GM21423 (cell line): ENCODE measurements around the gene PNO1.
"Not testable (repeated sequence)": the region's sequence is repeated elsewhere in the genome, so short reads cannot be mapped to it uniquely, and the experiment has no call there.

Source experiments
- ATAC-seq: cut with Tn5 transposase; IDR thresholded peaks from one replicate; pipeline ENCODE4 v1.9.1; 2021; ENCODE audit warnings: mild to moderate bottlenecking, moderate library complexity; ENCODE audit not compliant: unreplicated experiment

PNO1 gene

DNA sequence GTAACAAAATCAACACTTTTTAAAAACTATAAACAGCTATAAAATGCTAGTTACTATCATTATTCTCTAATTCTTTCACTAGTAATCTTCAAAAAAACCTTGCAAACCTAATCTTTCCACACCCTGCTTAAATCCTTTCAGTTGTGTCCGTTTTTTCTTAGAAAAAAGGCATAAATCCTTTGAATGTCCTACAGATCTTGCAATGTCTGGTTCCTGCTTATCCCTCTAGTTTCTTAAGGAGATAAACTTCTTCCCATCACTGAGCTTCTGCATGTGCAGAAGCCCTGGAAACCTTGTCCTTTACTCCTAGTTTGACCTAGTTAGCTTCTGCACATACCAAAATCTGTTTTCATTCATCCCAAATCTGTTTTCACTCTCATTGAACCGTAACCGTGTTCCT is 1.3 kb upstream of the PNO1 start:
- no peak for ATAC-seq

DNA sequence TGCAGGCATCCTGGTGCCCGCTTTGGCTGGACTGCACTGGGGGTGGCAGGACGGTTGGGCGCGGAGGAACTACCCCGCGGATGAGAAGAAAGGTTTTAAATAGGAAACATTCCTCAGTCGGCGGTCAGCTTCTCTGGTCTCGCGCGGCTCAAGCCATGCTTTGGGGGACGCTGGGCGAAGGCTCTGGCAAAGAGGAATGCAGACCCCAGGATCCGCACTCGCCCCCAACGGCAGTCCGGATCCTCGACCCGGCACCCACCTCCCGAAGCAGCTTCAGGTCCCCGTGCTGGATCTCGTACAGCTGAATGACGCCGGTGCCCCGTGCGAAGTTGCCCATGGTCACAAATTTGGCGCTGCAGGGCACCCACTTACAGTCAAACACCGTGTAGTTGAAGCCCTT is 686 bp upstream of the PNO1 start:
- peak; percentile 34 for ATAC-seq

DNA sequence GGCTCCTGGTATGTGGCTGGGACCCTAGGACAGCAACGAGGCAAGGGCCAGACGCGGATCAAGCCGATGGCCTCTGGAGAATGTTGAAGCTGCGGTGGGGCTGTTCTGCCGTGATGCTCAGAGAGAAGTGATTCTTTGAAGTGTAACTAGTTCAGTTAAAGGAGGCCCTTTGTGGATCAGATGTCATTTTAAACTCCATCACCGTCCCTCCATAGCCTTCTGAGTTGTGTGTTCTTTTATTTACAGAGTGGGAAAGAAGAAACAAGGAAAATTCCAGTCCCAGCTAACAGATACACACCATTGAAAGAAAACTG is 403 bp downstream of the PNO1 start:
- no peak for ATAC-seq

DNA sequence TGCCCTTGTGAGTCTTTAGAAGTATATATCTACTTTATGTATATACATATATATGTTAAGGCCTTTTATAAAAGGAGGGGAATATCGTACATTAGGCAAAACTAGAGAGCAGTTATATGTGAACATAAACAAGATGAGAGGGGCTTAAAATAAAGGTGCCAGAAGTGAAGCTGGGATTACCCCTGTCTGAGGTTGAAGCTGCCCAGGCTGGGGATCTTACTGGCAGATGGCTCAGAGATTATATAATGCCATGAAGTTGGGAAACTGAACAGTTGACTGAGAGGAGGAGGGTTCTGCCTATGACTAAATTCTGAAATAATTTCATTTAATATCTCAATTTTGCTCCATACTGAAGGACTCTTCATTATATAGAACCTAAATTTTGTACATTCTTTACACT is 6.0 kb downstream of the PNO1 start:
- ATAC-seq: no peak

DNA sequence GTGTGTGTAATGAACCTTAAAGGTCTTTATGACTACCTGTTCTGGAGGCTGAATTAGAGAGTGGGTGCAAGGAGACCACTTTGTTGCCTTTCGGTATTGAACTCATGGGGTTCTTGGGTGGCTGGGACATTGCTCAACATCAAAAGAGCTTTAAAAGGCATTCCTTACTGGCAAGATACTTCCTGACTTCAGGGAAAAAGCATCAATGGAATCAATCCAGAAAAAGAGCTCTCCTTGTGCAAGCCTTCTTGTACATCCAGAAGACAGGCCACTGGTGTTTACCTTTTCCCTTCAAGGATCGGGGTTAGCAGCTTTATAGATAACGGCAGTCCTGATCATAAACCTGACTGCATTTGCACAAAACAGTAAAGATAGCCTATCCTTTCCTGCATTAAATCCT is 9.5 kb downstream of the PNO1 start:
- no peak for ATAC-seq

DNA sequence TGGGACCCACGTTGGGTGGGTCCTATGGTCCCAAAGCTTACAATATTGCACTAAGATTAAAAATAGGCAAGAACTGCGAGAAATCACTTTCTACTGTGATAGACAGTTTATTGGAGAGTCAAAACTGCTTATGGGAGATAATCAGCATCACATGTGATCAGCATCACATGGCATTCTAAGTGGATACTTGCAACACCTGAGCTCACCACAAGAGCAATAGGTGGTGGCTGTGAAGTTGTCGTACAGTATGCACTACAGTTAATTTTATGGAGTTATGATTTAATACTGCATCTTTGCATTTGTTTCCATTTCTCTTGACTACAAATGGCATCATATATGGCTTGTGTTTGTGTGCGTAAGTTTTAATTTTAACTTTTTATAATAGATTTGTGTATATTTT is 11.6 kb downstream of the PNO1 start:
- ATAC-seq: no peak

DNA sequence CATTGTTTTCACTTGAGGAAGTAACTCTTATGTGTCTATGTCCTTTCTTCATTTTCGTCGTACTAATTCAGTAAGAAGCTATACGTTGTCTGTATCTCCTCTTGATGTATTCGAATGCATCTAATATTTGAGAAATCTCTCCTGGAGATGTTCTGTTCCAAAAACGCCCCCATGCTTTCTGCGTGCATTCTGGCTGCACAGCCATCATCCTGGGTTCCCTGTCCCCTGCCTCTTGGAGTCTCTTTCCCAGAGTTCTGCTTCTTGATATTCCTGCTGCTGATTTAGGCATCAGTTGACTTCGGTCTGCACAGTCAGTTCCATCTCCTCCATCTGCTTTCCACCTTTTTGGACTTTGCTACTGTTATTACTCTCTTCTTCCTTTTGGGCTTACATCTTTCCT is 13.5 kb downstream of the PNO1 start:
- ATAC-seq: no peak

DNA sequence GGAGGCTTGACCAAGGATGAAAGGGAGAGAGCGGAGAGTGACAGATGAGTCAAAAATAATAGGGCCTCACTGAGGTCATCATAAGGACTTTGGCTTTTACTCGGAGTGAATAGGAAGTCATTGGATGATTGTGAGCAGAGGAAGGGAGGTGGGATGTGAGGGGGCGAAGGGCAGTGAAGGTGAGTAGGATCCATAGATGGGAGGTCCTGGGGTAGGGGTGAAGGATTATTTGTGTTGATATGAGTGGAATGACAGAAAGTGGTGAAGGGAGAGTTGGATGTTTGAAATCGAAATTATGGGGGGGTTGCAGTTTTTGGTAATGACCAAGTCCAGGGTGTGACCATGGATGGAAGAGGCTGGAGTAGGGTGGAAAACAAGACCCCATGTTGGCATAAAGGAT is 14.0 kb downstream of the PNO1 start:
- no peak for ATAC-seq

DNA sequence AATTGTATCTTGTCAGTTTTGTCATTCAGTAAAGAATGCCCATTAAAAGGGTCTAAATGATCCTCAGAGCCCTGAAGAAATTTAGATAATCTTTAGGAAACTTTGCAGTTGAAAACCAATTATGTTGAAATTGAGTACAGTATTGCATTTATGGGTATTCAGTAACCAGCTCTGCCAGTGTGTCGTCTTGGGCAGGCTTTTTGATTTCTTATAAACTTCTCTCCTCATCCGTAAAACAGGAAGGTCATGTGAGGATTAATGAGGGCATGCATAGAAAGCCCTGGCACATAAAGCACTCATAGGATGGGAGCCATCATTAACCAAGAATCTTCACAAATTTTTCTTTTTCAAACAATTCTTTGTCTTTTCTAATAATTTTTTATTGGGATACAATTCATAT is 14.8 kb downstream of the PNO1 start:
- no peak for ATAC-seq

DNA sequence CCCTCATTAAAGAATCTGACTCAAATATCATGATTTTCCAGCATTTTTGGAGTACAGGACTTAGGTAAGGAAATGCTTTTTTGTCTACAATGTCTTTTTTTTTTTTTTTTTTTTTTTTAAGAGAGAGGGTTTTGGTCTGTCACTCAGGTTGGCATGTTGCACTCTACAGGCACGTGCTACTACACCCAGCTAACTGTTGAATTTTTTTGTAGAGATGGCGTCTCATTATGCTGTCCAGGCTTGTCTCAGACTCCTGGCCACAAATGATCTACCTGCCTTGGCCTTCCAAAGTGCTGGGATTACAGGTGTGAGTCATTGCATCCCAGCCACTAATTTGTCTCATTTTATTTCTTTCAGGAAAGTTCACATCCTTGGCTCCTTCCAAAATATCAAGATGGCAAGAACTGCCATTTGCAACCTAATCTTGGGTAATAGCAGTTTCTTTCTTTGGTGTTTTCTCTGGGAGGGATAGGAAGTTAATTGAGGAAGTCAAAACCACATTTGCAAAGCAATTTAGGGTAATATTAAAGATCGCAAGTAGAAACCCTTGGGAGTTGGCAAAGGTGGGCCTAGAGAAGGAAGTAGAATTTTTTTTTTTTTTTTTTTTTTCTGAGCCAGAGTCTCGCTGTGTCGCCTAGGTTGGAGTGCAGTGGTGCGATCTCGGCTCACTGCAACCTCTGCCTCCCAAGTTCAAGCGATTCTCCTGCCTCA is 15.5 kb downstream of the PNO1 start:
- ATAC-seq: no peak

DNA sequence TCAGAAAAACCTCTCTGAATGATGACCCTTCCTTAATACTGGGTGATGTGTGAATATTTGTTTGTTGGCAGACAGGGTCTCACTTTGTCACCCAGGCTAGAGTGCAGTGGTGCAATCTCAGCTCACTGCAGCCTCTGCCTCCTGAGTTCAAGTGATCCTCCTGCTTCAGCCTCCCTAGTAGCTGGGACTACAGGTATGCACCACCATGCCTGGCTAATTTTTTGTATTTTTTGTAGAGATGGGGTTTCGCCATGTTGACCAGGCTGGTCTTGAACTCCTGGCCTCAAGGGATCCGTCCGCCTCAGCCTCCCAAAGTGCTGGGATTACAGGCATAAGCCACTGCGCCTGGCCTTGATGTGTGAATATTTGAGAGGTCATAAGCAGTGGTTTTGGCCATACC is 17.5 kb downstream of the PNO1 start:
- ATAC-seq: not testable (repeated sequence)

DNA sequence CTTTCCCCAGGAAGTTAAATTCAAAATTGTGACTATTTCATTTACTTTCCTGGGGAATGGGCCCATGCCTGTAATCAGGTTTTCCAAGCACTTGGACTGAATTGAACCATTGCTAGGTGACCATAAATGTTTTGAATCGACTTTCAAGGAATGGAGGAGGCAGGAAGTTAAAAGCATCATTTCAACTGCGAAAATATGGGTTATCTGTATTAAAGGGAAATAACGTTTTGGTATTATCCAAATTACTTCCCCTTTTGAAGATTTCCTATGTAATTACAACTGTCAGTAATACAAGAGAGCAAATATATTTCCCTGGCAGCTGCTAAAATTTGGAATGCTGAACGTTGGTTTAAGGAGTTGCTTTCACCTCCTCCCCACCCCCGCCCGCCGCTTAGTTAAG is 19.0 kb downstream of the PNO1 start:
- no peak for ATAC-seq

DNA sequence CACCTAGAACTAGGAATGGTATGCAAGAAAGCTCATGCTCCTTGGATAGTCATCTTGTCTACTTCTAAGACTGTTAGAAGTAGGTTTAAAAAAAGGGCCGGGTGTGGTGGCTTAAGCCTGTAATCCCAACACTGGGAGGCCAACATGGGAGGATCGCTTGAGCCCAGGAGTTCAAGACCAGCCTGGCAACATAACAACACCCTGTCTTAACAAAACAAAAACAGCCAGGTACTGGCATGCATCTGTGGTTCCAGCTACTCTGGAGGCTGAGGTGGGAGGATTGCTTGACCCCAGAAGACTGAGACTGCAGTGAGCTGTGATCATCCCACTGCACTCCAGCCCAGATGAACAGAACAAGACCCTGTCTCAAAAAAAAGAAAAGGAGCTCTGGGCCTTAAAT is 19.9 kb downstream of the PNO1 start:
- no peak for ATAC-seq

DNA sequence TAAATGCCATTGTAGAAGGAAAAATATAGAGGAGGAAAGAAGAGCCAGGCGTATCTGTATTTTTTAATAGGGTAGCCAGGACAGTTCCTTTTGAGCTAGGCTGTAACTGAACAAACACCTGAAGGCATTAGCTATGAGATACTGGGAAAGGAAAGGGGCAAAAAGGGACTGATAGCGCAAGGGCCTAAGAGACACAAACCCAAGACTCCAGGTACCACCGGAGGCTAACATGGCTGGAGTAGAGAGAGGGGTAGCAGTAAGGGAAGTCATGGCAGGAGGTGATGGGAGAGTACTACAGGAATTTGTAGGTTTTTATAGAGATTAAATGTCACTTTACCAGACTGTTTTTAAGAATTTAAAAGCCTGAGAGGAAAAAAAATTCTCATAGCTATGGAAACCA is 20.7 kb downstream of the PNO1 start:
- no peak for ATAC-seq

DNA sequence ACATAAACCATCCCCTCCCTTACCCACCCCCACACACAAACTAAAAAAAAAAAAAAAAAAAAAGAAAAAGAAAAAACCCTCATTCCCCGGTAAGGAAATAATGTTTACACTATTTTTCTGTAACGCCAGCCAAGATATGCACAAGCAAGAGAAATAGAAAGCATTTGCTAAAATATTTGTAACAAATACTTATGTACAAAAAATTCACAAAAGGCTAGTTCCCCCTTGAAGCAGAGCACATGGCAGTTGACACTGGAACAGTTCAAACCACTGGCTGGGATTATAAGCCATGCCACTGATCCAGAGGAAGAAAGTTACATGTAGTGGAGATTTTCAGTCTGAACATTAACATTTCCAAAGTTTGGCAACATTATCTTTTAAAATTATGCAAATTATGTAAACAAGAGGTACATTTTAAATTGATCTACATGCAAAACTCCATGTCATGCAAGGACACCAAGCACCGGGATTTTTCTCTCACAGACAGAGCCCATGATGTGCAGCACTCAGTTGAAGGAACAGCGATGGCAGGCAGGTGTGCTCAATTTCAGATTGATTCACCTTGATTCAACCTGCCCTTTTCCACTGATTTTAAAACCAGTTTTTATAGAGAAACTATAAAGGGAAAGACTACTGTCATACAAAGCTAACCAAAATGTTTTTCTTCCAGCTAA is 21.4 kb downstream of the PNO1 start:
- ATAC-seq: no peak

DNA sequence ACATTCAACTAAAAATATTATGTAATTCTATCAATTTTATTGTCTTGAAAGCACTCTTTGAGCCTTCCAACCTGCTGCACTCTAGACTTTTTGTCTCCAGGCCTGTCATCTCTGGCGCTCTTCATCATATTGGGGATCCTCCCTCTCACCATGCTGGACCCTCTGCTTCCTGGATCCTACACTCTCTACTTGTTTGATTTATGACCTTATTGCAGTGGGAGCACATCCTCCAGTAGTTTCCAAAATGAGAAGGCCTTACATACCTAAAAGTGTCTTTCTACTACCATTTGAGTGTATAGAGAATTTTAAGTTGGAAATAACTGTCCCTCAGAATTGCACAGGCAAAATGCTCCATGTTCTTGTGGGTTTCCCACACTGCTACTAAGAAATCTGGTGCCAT is 25.2 kb downstream of the PNO1 start:
- ATAC-seq: no peak

DNA sequence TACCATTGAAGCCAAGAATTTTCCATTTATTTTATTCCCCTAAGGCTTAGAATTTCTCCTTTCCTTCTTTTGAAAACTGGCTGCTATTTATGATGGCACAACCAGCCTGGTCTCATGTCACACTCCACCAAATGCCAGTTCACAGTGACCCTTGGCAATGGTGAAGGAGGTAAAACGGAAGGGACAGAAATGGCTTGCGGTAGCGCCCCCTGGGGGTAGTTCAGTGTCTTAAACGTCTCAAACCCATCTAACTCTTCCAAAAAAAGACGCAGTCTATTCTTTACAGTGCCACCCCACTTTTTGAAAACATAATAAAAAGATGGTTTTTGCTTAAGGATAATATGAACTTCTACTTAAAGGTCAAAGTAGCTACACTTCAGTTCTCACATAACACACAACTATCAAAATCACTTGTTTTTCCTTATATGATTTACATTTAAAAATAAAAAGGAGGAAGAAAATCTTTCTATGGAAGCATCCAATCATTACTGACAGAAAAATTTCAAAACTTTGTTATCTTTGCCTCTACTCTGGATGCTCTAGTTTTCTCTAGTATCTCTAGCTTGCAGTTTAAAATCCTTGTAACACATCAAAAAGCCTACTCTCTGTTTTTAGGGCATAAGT is 28.0 kb downstream of the PNO1 start:
- no peak for ATAC-seq

DNA sequence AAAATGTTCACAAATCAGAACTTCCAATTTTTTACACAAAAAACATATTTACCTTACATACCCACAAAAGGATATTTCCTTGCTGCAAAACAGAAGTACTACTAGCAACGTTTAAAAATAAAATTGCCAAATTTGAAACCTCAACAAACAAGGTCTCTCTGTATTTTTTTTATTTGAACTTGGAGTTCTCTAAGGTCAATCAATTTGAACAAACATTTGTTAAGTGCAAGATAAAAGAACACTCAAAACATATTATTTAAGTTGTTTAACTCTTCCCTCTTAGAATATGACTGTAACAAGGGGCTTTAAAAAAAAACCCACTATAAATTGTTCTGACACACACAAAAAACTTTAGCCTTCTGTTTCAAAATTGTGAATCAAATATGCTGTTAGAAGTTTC is 29.6 kb downstream of the PNO1 start:
- ATAC-seq: no peak

DNA sequence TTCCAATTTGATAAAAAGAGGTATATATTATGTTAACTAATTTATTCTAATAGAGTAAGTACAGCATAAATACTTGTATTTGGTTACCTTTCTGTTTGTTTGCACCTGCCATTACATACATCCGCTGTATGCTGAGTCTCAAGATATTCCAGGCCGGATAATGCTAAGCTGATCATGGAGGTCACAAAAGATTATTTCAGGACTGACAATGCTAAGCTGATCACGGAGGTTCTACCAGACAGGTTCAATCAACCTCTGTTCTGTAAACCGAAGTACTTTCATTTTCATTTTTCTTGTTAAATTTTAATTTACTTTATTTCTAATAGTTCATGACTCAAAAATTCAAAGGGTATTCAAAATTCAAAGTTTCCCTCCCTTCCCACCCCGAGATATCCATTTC is 31.1 kb downstream of the PNO1 start:
- ATAC-seq: peak; percentile 53

DNA sequence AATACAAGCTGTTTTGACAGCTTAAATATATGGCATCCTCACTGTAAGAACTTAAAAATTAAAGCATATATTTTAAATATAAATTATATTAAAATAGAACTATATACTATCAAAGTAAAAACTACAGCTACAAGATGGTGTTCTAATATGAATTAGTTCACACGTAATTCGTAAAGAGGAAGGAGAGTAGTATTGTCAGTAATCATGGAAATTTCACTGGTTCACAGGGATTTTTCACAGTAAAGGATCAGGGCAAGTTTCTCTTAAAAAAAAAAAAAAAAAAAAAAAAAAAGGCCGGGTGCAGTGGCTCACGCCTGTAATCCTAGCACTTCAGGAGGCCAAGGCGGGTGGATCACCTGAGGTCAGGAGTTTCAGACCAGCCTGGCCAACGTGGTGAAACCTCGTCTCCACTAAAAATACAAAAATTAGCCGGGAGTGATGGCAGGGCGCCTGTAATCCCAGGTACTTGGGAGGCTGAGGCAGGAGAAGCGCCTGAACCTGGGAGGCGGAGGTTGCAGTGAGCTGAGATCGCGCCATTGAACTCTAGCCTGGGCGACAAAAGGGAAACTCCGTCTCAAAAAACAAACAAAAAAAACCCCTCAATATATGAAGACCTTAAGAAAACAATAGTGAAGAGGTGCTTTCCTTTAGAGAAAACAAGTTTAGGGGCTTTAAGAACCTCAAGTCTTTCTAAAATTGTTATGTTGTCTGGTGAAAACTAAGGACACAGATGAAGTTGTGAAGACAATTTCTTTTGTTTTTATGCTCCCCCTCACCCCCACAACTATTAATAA is 32.5 kb downstream of the PNO1 start:
- ATAC-seq: no peak

DNA sequence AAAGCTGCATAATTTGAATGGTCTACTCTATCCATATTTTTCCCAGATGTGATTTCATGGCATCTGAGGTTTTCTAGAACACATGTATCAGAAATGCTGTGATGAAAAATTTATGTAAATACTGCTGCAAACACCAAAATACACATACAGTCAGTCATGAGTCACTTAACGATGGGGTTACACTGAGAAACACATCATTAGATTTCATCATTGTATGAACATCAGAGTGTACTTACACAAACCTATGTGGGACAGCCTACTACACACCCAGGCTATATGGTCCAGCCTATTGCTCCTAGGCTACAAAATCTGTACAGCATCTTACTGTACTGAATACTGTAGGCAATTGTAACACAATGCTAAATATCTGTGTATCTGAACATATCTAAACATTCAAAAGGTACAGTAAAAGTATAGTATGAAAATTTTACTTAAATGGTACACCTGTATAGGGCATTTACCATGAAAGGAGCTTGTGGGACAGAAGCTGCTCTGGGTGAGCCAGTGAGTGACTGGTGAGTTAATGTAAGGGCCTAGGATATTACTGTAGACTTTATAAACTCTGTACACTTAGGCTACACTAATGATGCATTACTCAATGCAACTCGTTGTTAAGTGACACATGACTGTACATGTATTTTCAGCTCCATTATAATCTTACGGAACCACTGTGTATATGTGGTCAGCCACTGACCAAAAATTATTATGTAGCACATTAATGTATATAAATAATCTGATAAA is 33.5 kb downstream of the PNO1 start:
- no peak for ATAC-seq
